H1 (cell line): ENCODE data around the gene GAS6. TPM values are rescaled to one million over a fixed set of nuclear protein-coding genes. Genes with fewer than 3 reads are reported as not detected.

Experiments used
- BCL11A ChIP-seq, 2 experiments: IDR thresholded peaks; one replicate each; pipeline ENCODE4 v1.6.1; 2011; ENCODE audit warnings: low read depth in 2 of 2, low read length in 2 of 2, mild to moderate bottlenecking in 2 of 2
- HDAC6 ChIP-seq: IDR thresholded peaks from one replicate; pipeline ENCODE4 v1.7.1; 2012; ENCODE audit warnings: low read depth, mild to moderate bottlenecking, inconsistent platforms, low read length, moderate library complexity
- NRF1 ChIP-seq: IDR thresholded peaks from 2 replicates; pipeline ENCODE4 v1.6.1; 2011; ENCODE audit warnings: mild to moderate bottlenecking, low read depth, low read length, improper control_type of control experiment
- POLR2A ChIP-seq, 2 experiments: IDR thresholded peaks; 1 replicate in 1 of 2; 2 replicates in 1 of 2; pipeline ENCODE4 v1.6.1; 2011; ENCODE audit warnings: low read depth in 2 of 2, low read length in 2 of 2, mild to moderate bottlenecking in 2 of 2; ENCODE audit errors: control extremely low read depth in 1 of 2
- RAD21 ChIP-seq, 2 experiments: IDR thresholded peaks in 1 of 2; conservative IDR thresholded peaks in 1 of 2; 2 replicates each; pipeline ENCODE4 v1.6.1; 2011; ENCODE audit warnings: low read depth in 2 of 2, low read length in 2 of 2, improper control_type of control experiment in 1 of 2, inconsistent platforms in 1 of 2, mild to moderate bottlenecking in 1 of 2, moderate library complexity in 1 of 2
- RXRA ChIP-seq: IDR thresholded peaks from 2 replicates; pipeline ENCODE4 v1.6.1; 2011; ENCODE audit warnings: low read depth, mild to moderate bottlenecking, low read length, moderate library complexity; ENCODE audit not compliant: insufficient read depth
- TAF7 ChIP-seq: optimal IDR thresholded peaks from 2 replicates; pipeline ENCODE3; 2011; ENCODE audit warnings: low read depth, mild to moderate bottlenecking, inconsistent platforms, low read length, moderate library complexity, borderline replicate concordance
- YY1 ChIP-seq: IDR thresholded peaks from 2 replicates; pipeline ENCODE4 v1.6.1; 2011; ENCODE audit warnings: low read depth, mild to moderate bottlenecking, low read length
- polyA plus RNA-seq, 7 experiments: library from polyadenylated mRNA; depleted of rRNA in 3 of 7; stranded (reverse) in 5 of 7; unstranded in 2 of 7; fragments of >200 nt in 5 of 7; fragments of 200-250 nt in 2 of 7; gene quantifications; 1 replicate in 5 of 7; 2 replicates in 1 of 7; 4 replicates in 1 of 7; pipeline versions ENCODE4 v1.2.1 to v1.2.3, GENCODE V29; 2011 to 2013; ENCODE audit warnings: missing spikeins in 2 of 7, mixed read lengths in 2 of 7
- total RNA-seq: library from RNA; stranded (reverse); fragmentation: NEBNext Ultra II Directional; extraction: Animal tissue kit (Norgen Biotek cat#: 25700); gene quantifications from 2 replicates; pipeline ENCODE4 v1.2.1, GENCODE V29; 2021
- TF ChIP-seq, protein P1 (sequence below): fragments of 300-600 bp; sonication (generic); IDR thresholded peaks from 2 replicates; pipeline ENCODE4 v1.7.1; 2012; ENCODE audit warnings: low read length, moderate library complexity, mild to moderate bottlenecking, inconsistent platforms; ENCODE audit not compliant: insufficient replicate concordance

Gene GAS6
- total and polyA plus RNA-seq, 2 of the 8 experiments (the other 6 are each of a cell fraction or from before 2014, with no cell fraction given), result 18.6 to 31.0 TPM

GRCh38 chr13:113841353-113841650 lies 22.6 kb downstream of the GAS6 start (continued):
- TF ChIP-seq, protein P1, sequence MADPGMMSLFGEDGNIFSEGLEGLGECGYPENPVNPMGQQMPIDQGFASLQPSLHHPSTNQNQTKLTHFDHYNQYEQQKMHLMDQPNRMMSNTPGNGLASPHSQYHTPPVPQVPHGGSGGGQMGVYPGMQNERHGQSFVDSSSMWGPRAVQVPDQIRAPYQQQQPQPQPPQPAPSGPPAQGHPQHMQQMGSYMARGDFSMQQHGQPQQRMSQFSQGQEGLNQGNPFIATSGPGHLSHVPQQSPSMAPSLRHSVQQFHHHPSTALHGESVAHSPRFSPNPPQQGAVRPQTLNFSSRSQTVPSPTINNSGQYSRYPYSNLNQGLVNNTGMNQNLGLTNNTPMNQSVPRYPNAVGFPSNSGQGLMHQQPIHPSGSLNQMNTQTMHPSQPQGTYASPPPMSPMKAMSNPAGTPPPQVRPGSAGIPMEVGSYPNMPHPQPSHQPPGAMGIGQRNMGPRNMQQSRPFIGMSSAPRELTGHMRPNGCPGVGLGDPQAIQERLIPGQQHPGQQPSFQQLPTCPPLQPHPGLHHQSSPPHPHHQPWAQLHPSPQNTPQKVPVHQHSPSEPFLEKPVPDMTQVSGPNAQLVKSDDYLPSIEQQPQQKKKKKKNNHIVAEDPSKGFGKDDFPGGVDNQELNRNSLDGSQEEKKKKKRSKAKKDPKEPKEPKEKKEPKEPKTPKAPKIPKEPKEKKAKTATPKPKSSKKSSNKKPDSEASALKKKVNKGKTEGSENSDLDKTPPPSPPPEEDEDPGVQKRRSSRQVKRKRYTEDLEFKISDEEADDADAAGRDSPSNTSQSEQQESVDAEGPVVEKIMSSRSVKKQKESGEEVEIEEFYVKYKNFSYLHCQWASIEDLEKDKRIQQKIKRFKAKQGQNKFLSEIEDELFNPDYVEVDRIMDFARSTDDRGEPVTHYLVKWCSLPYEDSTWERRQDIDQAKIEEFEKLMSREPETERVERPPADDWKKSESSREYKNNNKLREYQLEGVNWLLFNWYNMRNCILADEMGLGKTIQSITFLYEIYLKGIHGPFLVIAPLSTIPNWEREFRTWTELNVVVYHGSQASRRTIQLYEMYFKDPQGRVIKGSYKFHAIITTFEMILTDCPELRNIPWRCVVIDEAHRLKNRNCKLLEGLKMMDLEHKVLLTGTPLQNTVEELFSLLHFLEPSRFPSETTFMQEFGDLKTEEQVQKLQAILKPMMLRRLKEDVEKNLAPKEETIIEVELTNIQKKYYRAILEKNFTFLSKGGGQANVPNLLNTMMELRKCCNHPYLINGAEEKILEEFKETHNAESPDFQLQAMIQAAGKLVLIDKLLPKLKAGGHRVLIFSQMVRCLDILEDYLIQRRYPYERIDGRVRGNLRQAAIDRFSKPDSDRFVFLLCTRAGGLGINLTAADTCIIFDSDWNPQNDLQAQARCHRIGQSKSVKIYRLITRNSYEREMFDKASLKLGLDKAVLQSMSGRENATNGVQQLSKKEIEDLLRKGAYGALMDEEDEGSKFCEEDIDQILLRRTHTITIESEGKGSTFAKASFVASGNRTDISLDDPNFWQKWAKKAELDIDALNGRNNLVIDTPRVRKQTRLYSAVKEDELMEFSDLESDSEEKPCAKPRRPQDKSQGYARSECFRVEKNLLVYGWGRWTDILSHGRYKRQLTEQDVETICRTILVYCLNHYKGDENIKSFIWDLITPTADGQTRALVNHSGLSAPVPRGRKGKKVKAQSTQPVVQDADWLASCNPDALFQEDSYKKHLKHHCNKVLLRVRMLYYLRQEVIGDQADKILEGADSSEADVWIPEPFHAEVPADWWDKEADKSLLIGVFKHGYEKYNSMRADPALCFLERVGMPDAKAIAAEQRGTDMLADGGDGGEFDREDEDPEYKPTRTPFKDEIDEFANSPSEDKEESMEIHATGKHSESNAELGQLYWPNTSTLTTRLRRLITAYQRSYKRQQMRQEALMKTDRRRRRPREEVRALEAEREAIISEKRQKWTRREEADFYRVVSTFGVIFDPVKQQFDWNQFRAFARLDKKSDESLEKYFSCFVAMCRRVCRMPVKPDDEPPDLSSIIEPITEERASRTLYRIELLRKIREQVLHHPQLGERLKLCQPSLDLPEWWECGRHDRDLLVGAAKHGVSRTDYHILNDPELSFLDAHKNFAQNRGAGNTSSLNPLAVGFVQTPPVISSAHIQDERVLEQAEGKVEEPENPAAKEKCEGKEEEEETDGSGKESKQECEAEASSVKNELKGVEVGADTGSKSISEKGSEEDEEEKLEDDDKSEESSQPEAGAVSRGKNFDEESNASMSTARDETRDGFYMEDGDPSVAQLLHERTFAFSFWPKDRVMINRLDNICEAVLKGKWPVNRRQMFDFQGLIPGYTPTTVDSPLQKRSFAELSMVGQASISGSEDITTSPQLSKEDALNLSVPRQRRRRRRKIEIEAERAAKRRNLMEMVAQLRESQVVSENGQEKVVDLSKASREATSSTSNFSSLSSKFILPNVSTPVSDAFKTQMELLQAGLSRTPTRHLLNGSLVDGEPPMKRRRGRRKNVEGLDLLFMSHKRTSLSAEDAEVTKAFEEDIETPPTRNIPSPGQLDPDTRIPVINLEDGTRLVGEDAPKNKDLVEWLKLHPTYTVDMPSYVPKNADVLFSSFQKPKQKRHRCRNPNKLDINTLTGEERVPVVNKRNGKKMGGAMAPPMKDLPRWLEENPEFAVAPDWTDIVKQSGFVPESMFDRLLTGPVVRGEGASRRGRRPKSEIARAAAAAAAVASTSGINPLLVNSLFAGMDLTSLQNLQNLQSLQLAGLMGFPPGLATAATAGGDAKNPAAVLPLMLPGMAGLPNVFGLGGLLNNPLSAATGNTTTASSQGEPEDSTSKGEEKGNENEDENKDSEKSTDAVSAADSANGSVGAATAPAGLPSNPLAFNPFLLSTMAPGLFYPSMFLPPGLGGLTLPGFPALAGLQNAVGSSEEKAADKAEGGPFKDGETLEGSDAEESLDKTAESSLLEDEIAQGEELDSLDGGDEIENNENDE, result no peak
- TF ChIP-seq NRF1 (no peak), YY1 (no peak), BCL11A (IDR thresholded peaks at IDR 0.05; ENCODE audit: low read depth in 2 of 2, low read length in 2 of 2) (no peak), RXRA (no peak), TAF7 (no peak), HDAC6 (no peak), POLR2A (IDR thresholded peaks at IDR 0.05; ENCODE audit: control extremely low read depth in 1 of 2, low read depth in 2 of 2, low read length in 2 of 2) (no peak), RAD21 (IDR thresholded peaks at IDR 0.05 in 1 of 2, conservative IDR thresholded peaks at IDR 0.05 in 1 of 2; ENCODE audit: low read depth in 2 of 2, low read length in 2 of 2) (no peak)
- TF ChIP-seq, all 59 proteins: peak for 0
